Central memory CD4-positive, alpha-beta T cell (primary cell): ENCODE data around the gene SLC2A4.

Source experiments
- DNase-seq: peaks from one replicate; pipeline ENCODE4 v3.0.0; 2022

The SLC2A4 gene

DNA sequence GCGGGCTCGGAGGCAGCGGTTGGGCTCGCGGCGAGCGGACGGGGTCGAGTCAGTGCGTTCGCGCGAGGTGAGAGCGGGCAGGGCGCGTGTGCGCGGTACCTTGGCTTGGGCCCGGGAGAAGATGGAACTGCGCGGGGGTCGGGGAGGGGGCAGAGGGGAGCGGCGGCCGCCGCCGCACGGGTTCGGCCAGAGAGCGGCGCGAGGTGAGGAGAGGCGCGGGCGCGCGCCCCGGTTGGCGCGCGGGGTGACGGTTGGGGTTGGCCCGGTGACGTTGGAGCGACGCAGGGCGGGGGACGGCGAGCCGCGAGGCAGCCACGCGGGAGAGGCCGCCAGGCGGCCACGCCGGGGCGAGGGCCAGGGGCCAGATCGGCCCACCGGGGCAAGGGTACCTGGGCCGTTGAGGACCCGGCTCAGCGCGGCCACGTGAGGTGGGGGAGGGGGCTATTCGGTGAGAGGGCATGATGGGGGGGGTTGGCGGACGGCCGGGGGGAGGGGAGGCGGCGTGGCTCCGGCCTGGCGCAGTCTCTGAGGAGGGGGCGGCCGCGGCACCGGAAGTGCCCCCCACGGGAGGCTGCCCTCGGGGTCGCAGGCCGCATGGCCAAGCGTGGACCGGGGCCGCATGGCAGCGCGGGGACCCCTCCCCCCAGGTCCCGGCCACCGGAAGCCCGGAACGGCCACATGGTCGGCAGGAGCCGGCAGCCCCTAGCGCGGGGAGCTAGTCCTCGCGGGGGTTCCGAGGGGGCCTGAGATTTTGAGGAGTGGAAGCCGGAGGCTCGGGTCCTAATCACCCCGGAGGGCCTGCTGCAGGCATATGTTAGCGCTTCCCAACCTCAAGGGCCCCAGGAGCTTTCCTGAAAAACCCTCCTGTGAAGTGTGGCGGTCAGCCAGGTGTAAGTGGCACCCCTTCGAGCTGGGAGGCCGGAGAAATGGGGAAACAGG lies 26.4 kb downstream of the SLC2A4 start:
- no peak for DNase-seq

- DNase-seq = peak; percentile 91
These were observed 27.3 kb downstream of the SLC2A4 start for GRCh38 chr17:7308625-7309433.

GRCh38 chr17:7309628-7310027 lies 28.1 kb downstream of the SLC2A4 start:
- DNase-seq = no peak

DNA sequence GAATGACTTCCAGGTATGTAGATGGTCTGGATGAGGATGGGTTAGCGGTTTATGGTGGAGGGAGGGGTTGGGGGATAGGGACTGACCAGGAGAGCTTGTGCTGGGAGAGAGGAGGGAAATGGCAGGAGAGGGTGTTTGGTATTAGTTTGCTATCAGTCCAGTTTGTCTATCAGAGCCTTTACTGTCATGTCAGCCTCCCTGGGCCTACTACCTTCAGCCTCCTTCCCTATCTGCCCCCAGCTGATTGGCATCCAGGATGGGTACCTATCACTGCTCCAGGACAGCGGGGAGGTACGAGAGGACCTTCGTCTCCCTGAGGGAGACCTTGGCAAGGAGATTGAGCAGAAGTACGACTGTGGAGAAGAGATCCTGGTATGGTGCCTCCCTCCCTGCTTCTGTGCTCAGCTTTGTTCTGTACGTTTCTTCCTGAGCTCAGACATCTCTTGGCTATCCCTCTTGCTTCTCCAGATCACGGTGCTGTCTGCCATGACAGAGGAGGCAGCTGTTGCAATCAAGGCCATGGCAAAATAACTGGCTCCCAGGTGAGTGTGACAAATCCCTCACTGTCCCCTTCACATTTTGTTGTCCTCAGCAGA lies 29.7 kb downstream of the SLC2A4 start:
- DNase-seq = no peak

- no peak for DNase-seq
These were observed 31.0 kb downstream of the SLC2A4 start for GRCh38 chr17:7312432-7313087.

DNA sequence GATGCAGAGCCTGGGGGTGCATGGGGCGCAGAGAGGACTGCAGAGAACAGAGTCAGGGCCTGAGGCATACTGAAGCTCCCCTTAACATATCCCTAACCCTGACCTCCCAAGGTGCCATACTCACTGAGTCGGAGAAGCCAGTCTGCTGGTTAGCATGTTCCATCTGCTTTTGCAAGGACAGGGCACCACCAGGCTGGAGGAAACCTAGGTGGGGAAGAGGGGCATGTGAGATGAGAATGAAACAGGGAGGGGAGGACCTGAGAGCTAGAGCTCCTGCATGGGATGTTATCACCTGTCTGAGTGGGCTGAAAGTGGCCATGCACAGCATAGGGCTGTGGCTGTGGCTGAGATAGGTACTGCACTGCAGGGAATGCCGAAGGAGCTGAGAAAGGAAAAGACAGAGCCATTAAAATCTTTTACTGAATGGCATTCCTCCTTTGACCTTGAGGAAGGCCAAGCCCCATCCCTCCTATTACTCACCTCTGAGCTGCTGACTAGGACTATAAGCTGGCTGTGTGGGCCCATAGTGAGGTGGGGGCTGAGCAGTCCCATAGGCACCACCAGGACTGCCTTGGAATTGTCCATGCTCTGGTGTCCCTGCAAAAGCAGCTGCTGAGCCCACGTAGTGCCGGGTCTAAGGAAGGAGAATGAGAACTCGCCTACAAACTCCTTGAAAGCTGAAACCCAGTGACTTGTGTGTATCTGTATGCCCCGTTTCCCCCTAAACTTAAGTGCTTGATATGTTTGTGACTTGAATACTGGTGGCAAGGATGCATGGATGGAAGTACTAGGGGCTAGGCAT lies 31.8 kb downstream of the SLC2A4 start:
- no peak for DNase-seq

GRCh38 chr17:7313890-7314718 lies 32.6 kb downstream of the SLC2A4 start:
- DNase-seq = no peak

- peak; percentile 91 for DNase-seq
These were observed 33.4 kb downstream of the SLC2A4 start, which contains the start of gene GPS2 for GRCh38 chr17:7314719-7315569. TSS of gene GPS2 (minus strand) at chr17:7315360. CDS start at chr17:7315052, 308 bp downstream.

GRCh38 chr17:7315570-7316235 lies 34.2 kb downstream of the SLC2A4 start:
- no peak for DNase-seq

DNA sequence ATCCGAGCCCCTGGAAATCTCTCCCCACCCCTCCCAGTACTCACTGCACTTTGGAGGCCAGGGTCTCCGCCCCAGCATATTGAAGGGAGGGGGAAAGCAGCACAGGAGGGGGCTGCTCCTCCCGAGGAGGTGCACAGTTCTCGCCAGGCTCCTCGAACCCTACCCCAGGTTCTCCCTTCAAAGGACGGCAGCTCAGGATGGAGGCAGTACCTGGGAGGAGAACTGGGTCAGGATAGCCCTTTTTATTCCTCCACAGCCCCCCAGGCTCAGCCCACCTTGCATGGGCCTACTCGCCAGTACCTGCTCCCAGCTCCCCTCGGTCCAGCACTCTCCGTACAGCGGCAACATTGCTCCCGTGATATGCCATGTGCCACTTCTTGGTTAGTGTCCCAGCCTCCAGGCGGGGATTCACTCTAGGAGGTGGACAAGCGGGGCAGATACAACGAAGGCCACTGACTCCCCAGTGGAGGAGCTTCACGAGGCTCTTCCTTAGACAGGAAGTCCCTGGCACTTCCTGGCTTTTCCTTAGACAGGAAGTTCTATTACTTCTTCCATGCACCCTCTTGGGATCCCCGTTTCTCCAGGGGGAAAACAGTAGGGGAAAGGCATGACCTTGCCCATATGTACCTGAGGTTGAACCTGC lies 35.8 kb downstream of the SLC2A4 start:
- DNase-seq = no peak

DNA sequence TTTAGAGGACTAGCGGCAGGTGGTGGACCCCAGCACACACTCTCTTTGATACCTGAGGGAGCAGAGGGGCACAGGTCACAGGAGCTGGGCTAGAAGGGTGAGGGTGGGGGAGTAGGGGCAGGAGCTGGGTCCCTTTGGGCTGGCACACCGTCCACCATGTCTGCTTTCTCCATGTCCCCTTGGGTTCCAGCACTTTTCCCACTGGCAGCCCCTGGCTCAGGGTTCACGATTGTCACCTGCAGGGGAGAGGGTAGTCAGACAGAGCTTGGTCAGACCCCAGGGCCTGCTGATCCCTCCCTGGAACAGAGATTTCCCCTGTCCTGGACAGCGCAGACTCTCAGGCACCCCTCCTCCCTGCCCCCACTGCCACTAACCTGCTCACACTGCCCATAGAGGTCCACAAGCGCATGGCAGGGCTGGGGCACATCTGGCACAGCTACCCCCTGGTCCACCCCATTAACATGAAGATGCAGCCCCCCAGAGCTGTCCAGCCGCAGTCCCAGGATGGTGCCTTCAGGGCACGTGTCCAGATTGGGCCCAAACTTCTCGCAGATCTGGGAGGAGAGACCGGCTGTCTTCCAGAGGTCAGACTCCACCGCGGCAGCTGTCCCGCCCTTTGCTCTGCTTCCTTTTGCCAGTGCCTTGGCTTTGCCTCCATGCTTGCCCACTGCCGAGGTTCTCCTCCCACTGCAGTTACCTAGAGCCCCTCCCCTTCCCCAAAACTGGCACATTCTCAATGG lies 36.8 kb downstream of the SLC2A4 start:
- DNase-seq = no peak

DNA sequence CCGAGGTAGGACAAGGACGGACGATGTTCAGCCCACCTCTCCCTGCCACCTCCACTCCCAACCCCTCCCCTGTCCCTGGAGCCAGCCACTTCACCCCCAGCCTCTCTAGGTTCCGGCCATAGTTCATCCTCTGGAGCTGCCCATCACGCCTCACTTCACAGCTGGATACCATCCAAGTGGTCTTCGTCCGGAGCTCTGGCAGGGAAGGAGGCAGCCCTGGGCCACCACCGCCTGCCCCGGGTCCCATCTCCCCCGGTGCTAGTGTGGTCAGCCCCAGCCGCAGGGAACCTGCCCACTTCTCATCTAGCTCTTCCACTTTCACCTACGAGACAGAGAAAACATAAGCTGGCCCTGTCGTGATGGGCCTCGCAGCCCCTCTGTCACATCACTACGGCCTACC lies 39.9 kb downstream of the SLC2A4 start:
- DNase-seq = no peak

GRCh38 chr17:7322520-7323194 lies 41.1 kb downstream of the SLC2A4 start:
- DNase-seq = no peak

DNA sequence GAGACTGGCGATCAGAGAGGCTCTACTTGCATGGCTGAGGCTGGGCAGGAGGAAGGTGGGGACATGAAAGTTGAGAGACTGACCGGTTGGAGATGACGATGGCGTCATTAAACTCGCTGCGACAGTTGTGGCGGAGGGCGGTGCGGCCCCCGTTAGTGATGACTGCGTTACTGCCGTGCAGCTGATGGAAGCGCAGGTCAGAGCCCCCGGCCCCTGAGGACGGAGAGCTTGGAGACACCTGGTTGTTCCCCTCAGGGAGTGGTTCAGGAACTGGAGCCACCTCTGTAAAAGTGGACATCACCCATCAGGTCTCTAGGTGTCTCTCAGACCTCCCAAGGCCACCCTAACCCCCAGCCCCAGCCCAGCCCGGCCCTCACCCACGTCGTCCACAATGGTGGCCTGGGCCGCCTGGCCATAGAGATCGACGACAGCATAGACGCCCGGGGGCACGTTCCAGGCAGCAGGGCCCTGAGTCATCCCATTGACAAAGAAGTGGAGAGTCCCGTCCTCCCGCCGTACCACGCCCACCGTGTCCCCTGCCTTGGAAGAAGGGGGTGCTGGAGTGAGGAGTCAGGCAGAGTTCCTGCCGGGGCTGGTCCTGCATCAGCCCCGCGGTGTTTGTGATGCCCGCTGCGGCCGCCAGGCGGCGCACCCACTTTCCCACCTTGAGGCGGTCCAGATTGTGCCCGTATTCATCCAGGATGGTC lies 42.4 kb downstream of the SLC2A4 start:
- DNase-seq = peak; percentile 55

GRCh38 chr17:7324438-7324779 lies 42.9 kb downstream of the SLC2A4 start:
- no peak for DNase-seq

- DNase-seq = no peak
These were observed 43.6 kb downstream of the SLC2A4 start for GRCh38 chr17:7325031-7325528.

- DNase-seq = no peak
These were observed 44.7 kb downstream of the SLC2A4 start for GRCh38 chr17:7326186-7326585.
